GM23338 (cell line): ENCODE results near the gene YWHAB. TPM values are rescaled to one million over a fixed set of nuclear protein-coding genes. Genes with fewer than 3 reads are reported as not detected.

Source experiments
- ATAC-seq: fragments of 200-7000 bp; cut with Tn5 transposase; 3 replicates; pipeline ENCODE4 v1.9.1; 2020
- DNase-seq: peaks from one replicate; pipeline ENCODE4 v3.0.0-alpha.2; 2015; ENCODE audit warnings: low spot score
- H2AFZ ChIP-seq: fragments of 200-600 bp; sonication (generic); 2 replicates; pipeline ENCODE4 v1.8.0; 2016; ENCODE audit warnings: antibody characterized with exemption, mild to moderate bottlenecking, moderate library complexity
- H3F3A ChIP-seq: fragments of 200-600 bp; sonication (generic); replicated peaks from 2 replicates; pipeline ENCODE4 v1.8.0; 2017; ENCODE audit warnings: antibody characterized with exemption, mixed run types, low read depth
- H3K27ac ChIP-seq: fragments of 200-600 bp; sonication (generic); 2 replicates; pipeline ENCODE4 v1.6.1; 2016; ENCODE audit warnings: low read depth
- H3K27me3 ChIP-seq: fragments of 200-600 bp; sonication (generic); 2 replicates; pipeline ENCODE4 v1.8.0; 2016; ENCODE audit warnings: mild to moderate bottlenecking, mixed run types, moderate library complexity; ENCODE audit not compliant: insufficient read depth
- H3K36me3 ChIP-seq: fragments of 200-600 bp; sonication (generic); 2 replicates; pipeline ENCODE4 v1.8.0; 2016; ENCODE audit warnings: mild to moderate bottlenecking; ENCODE audit not compliant: insufficient read depth
- H3K4me1 ChIP-seq: fragments of 200-600 bp; sonication (generic); 2 replicates; pipeline ENCODE4 v1.8.0; 2016; ENCODE audit warnings: mild to moderate bottlenecking, moderate library complexity; ENCODE audit not compliant: insufficient read depth
- H3K4me2 ChIP-seq: fragments of 200-600 bp; sonication (generic); 2 replicates; pipeline ENCODE4 v1.7.1; 2017; ENCODE audit warnings: mixed run types
- H3K4me3 ChIP-seq: fragments of 200-600 bp; sonication (generic); 2 replicates; pipeline ENCODE4 v1.6.1; 2016; ENCODE audit warnings: mixed run types
- H3K79me2 ChIP-seq: fragments of 200-600 bp; sonication (generic); replicated peaks from 2 replicates; pipeline ENCODE4 v1.8.0; 2017; ENCODE audit warnings: mild to moderate bottlenecking; ENCODE audit not compliant: insufficient read depth
- H3K9me2 ChIP-seq: fragments of 200-600 bp; sonication (generic); 2 replicates; pipeline ENCODE4 v1.8.0; 2017; ENCODE audit not compliant: insufficient read depth
- H4K20me1 ChIP-seq: fragments of 200-600 bp; sonication (generic); replicated peaks from 2 replicates; pipeline ENCODE4 v1.8.0; 2017; ENCODE audit warnings: mild to moderate bottlenecking; ENCODE audit not compliant: insufficient read depth
- H3K27ac Mint-ChIP-seq: 2 replicates; pipeline ENCODE4 v1.8.0; 2020; ENCODE audit warnings: inconsistent platforms, mild to moderate bottlenecking, moderate library complexity, mixed read lengths
- H3K27me3 Mint-ChIP-seq: 3 replicates; pipeline ENCODE4 v1.8.0; 2022; ENCODE audit warnings: low read depth, mild to moderate bottlenecking, moderate library complexity, mixed read lengths, inconsistent platforms; ENCODE audit not compliant: insufficient read depth, poor library complexity
- H3K36me3 Mint-ChIP-seq: 3 replicates; pipeline ENCODE4 v1.8.0; 2021; ENCODE audit warnings: low read depth, mild to moderate bottlenecking, inconsistent platforms, moderate library complexity, mixed read lengths
- H3K4me1 Mint-ChIP-seq: 3 replicates; pipeline ENCODE4 v1.8.0; 2020; ENCODE audit warnings: mild to moderate bottlenecking, inconsistent platforms, mixed read lengths
- H3K4me3 Mint-ChIP-seq: 3 replicates; pipeline ENCODE4 v1.8.0; 2021; ENCODE audit warnings: moderate library complexity, mild to moderate bottlenecking, inconsistent platforms, mixed read lengths
- H3K9me3 Mint-ChIP-seq: 3 replicates; pipeline ENCODE4 v1.8.0; 2020; ENCODE audit warnings: moderate library complexity, mild to moderate bottlenecking, inconsistent platforms, mixed read lengths
- CREB1 ChIP-seq: fragments of 250-450 bp; sonication (Bioruptor Pico); IDR thresholded peaks from 2 replicates; pipeline ENCODE4 v1.5.0; 2020; ENCODE audit warnings: low read depth, mild to moderate bottlenecking, moderate library complexity
- EZH2 ChIP-seq: fragments of 200-600 bp; sonication (generic); IDR thresholded peaks from one replicate; pipeline ENCODE4 v1.8.0; 2017; ENCODE audit warnings: antibody characterized with exemption, mild to moderate bottlenecking, low read depth; ENCODE audit not compliant: unreplicated experiment
- EZH2phosphoT487 ChIP-seq: fragments of 200-600 bp; sonication (generic); IDR thresholded peaks from one replicate; pipeline ENCODE4 v1.8.1; 2018; ENCODE audit warnings: antibody characterized with exemption; ENCODE audit not compliant: unreplicated experiment
- JUNB ChIP-seq: IDR thresholded peaks from one replicate; pipeline ENCODE4 v1.6.1; 2016; ENCODE audit warnings: antibody characterized with exemption; ENCODE audit not compliant: unreplicated experiment
- NANOG ChIP-seq: IDR thresholded peaks from 2 replicates; pipeline ENCODE4 v1.6.1; 2016; ENCODE audit warnings: antibody characterized with exemption, borderline replicate concordance
- POLR2AphosphoS5 ChIP-seq: IDR thresholded peaks from 2 replicates; pipeline ENCODE4 v1.6.1; 2016; ENCODE audit warnings: antibody characterized with exemption, low read depth
- REST ChIP-seq: IDR thresholded peaks from one replicate; pipeline ENCODE4 v1.6.1; 2018; ENCODE audit warnings: antibody characterized with exemption; ENCODE audit not compliant: unreplicated experiment
- ZNF114 ChIP-seq: fragments of 250-450 bp; sonication (Bioruptor Pico); IDR thresholded peaks from 2 replicates; pipeline ENCODE4 v1.5.0; 2020; ENCODE audit warnings: mild to moderate bottlenecking, moderate library complexity
- polyA plus RNA-seq: library from polyadenylated mRNA; unstranded; fragments of >200 nt; fragmentation: Nextera tagmentation; extraction: Ambion mirVana; gene quantifications from 2 replicates; pipeline ENCODE4 v1.2.1, GENCODE V29; 2016
- total RNA-seq: library from RNA; depleted of rRNA; stranded (reverse); fragments of >200 nt; shearing (Covaris generic); gene quantifications from 2 replicates; pipeline ENCODE4 v1.2.3, GENCODE V29; 2014

YWHAB gene
- total and polyA plus RNA-seq, 2 experiments from 2014 or later = 121 to 519 TPM

- no peak for TF ChIP-seq REST
- no peak for TF ChIP-seq JUNB
- TF ChIP-seq NANOG = no peak
- no peak for TF ChIP-seq EZH2phosphoT487
- TF ChIP-seq ZNF114 (CRISPR knock-in tag) = no peak
- no peak for TF ChIP-seq CREB1 (CRISPR knock-in tag)
- no peak for TF ChIP-seq POLR2AphosphoS5
These were observed 60.9 kb downstream of the YWHAB start (continued) for GRCh38 chr20:44946271-44946852.

DNA sequence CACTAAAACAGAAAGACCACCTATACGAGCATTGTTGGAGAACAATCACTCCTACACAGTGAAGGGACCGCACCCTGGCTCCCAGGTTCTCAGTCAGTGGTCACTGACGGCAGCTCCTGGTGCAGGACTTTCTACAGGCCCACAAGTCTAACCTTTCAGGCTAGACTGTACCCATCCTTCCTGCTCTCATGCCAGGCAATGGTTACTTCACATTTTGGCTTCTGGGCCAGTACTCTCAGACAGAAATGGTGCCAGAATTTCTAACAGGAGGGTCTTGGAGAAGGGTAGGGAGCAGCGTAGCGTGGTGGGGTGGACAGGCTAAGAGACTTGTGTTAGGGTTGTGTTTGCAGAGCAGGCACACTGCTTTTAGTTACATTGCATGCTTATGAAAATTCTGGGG, 62.6 kb downstream of the YWHAB start:
- no peaks in the 10 kb centered on the region for H3K79me2 ChIP-seq
- peaks cover 43% of the 10 kb centered on the region for H3K36me3 ChIP-seq
- ATAC-seq (no peak), DNase-seq (no peak)
- Mint-ChIP-seq H3K9me3 (no peaks in the 10 kb centered on the region), H3K27me3 (no peaks in the 10 kb centered on the region), H3K36me3 (peaks cover 76% of the 10 kb centered on the region), H3K27ac (no peak overlapping the region), H3K4me3 (no peak overlapping the region), H3K4me1 (no peaks in the 10 kb centered on the region)
- no peaks in the 10 kb centered on the region for H3K27me3 ChIP-seq
- no peak overlapping the region for H3K4me2 ChIP-seq
- 0 out of 2 replicates have a peak, but pooled peaks cover 4% of the 10 kb centered on the region for H3F3A ChIP-seq
- H3K27ac ChIP-seq = no peak overlapping the region
- H3K4me3 ChIP-seq = no peak overlapping the region
- TF ChIP-seq EZH2 = no peak
- TF ChIP-seq POLR2AphosphoS5 = no peak
- no peak for TF ChIP-seq REST
- TF ChIP-seq EZH2phosphoT487 = no peak
- no peaks in the 10 kb centered on the region for H3K9me2 ChIP-seq
- H4K20me1 ChIP-seq = peaks cover 27% of the 10 kb centered on the region
- no peaks in the 10 kb centered on the region for H3K4me1 ChIP-seq
- no peak overlapping the region for H2AFZ ChIP-seq
